GM12864 (cell line): ENCODE data around the gene LSM8.
"Not testable (repeated sequence)": the region's sequence is repeated elsewhere in the genome, so short reads cannot be mapped to it uniquely, and the experiment has no call there.

ENCODE experiments used
- DNase-seq: peaks from one replicate; pipeline ENCODE4 v3.0.0-alpha.2; 2011; ENCODE audit warnings: low read depth
- H3K4me3 ChIP-seq: 2 replicates; pipeline ENCODE4 v1.5.1; 2011; ENCODE audit warnings: mild to moderate bottlenecking, low read depth, low read length, control low read depth
- CTCF ChIP-seq: IDR thresholded peaks from 2 replicates; pipeline ENCODE4 v1.5.1; 2011; ENCODE audit warnings: low read depth, mild to moderate bottlenecking, moderate library complexity, low read length, control low read depth, inconsistent platforms; ENCODE audit errors: missing control alignments

Gene LSM8

GRCh38 chr7:118220583-118220982 lies 36.6 kb downstream of the LSM8 start:
- TF ChIP-seq CTCF, result no peak
- no peak overlapping the region for H3K4me3 ChIP-seq
- DNase-seq, result no peak

GRCh38 chr7:118222591-118222990 lies 38.6 kb downstream of the LSM8 start:
- no peak for TF ChIP-seq CTCF
- no peak overlapping the region for H3K4me3 ChIP-seq
- DNase-seq, result no peak

- H3K4me3 ChIP-seq, result no peak within 1 kb of the TSS
- no peak for DNase-seq
- no peak for TF ChIP-seq CTCF
These were observed 40.6 kb downstream of the LSM8 start, which contains the start of gene ANKRD7 for GRCh38 chr7:118224521-118224920. ANKRD7 (plus strand) TSS chr7:118224704; CDS start chr7:118224831, 127 bp downstream.

GRCh38 chr7:118232837-118233236 lies 48.9 kb downstream of the LSM8 start:
- DNase-seq, result no peak
- no peak for TF ChIP-seq CTCF
- H3K4me3 ChIP-seq, result no peak overlapping the region

GRCh38 chr7:118233799-118234198 lies 49.8 kb downstream of the LSM8 start:
- no peak for DNase-seq
- H3K4me3 ChIP-seq, result no peak overlapping the region
- TF ChIP-seq CTCF, result no peak

- no peak for DNase-seq
- no peak overlapping the region for H3K4me3 ChIP-seq
- TF ChIP-seq CTCF, result no peak
These were observed 55.0 kb downstream of the LSM8 start for GRCh38 chr7:118239014-118239413.

- not testable (repeated sequence) for DNase-seq, H3K4me3 ChIP-seq
These were observed 56.4 kb downstream of the LSM8 start for GRCh38 chr7:118240320-118240719.
